KMS-11 (cell line): ENCODE results near the gene KLF11.

ENCODE experiments used
- H2AFZ ChIP-seq: fragments of 200-600 bp; sonication (generic); 2 replicates; pipeline ENCODE4 v1.6.1; 2016; ENCODE audit warnings: antibody characterized with exemption, mixed run types, low read depth
- H3K27ac ChIP-seq: fragments of 200-600 bp; sonication (generic); 2 replicates; pipeline ENCODE4 v1.6.1; 2016; ENCODE audit warnings: mild to moderate bottlenecking, mixed run types
- H3K27me3 ChIP-seq: fragments of 200-600 bp; sonication (generic); 2 replicates; pipeline ENCODE4 v1.6.1; 2017; ENCODE audit warnings: mild to moderate bottlenecking, low read depth, mixed run types, moderate library complexity; ENCODE audit not compliant: insufficient read depth
- H3K36me3 ChIP-seq: fragments of 200-600 bp; sonication (generic); 2 replicates; pipeline ENCODE4 v1.6.1; 2017; ENCODE audit warnings: mild to moderate bottlenecking, mixed run types; ENCODE audit not compliant: insufficient read depth
- H3K4me1 ChIP-seq: fragments of 200-600 bp; sonication (generic); 2 replicates; pipeline ENCODE4 v1.6.1; 2016; ENCODE audit warnings: mild to moderate bottlenecking, low read depth, mixed run types; ENCODE audit not compliant: poor library complexity, severe bottlenecking
- H3K4me2 ChIP-seq: fragments of 200-600 bp; sonication (generic); 2 replicates; pipeline ENCODE4 v1.7.0; 2016; ENCODE audit warnings: mild to moderate bottlenecking, mixed run types
- H3K4me3 ChIP-seq: fragments of 200-600 bp; sonication (generic); IDR thresholded peaks from 2 replicates; pipeline ENCODE4 v1.6.1; 2017; ENCODE audit warnings: low read depth, low read length, mixed read lengths; ENCODE audit not compliant: insufficient read depth
- H3K79me2 ChIP-seq: fragments of 200-600 bp; sonication (generic); 2 replicates; pipeline ENCODE4 v1.6.1; 2016; ENCODE audit warnings: low read depth, mixed run types; ENCODE audit not compliant: insufficient read depth
- H3K9ac ChIP-seq: fragments of 200-600 bp; sonication (generic); 2 replicates; pipeline ENCODE4 v1.6.1; 2016; ENCODE audit warnings: mild to moderate bottlenecking, mixed run types
- H4K20me1 ChIP-seq: fragments of 200-600 bp; sonication (generic); 2 replicates; pipeline ENCODE4 v1.6.1; 2016; ENCODE audit warnings: mild to moderate bottlenecking, mixed run types; ENCODE audit not compliant: insufficient read depth
- TF ChIP-seq, protein P1 (sequence below): fragments of 200-600 bp; sonication (generic); conservative IDR thresholded peaks from 2 replicates; pipeline ENCODE4 v1.6.1; 2017; ENCODE audit warnings: low read depth, mild to moderate bottlenecking, antibody characterized with exemption, low read length, moderate library complexity, mixed read lengths

KLF11 gene

DNA sequence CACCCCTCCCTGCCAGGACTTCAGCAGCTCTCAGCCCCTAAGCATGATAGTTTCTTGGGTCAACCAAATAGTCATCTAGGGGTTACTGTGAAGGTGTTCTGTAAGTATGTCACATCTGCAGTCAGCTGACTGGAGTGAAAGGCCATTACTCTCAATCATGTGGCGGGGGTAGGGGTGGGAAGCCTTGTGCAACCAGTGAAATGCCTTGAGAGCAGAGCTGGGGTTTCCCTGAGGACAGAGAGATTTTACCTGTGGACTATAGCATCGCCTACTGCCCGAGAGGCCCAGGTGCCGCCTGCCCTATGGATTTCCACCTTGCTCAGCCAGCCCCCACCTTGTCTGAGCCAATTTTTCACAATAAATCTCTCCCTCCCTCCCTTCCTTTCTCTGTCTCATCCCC is 20.9 kb upstream of the KLF11 start:
- no peaks in the 10 kb centered on the region for H3K79me2 ChIP-seq
- H2AFZ ChIP-seq, result no peak overlapping the region
- H3K4me1 ChIP-seq, result no peaks in the 10 kb centered on the region
- H3K27me3 ChIP-seq, result no peaks in the 10 kb centered on the region
- H4K20me1 ChIP-seq, result no peaks in the 10 kb centered on the region
- no peak overlapping the region for H3K9ac ChIP-seq
- H3K36me3 ChIP-seq, result no peaks in the 10 kb centered on the region
- TF ChIP-seq, protein P1, sequence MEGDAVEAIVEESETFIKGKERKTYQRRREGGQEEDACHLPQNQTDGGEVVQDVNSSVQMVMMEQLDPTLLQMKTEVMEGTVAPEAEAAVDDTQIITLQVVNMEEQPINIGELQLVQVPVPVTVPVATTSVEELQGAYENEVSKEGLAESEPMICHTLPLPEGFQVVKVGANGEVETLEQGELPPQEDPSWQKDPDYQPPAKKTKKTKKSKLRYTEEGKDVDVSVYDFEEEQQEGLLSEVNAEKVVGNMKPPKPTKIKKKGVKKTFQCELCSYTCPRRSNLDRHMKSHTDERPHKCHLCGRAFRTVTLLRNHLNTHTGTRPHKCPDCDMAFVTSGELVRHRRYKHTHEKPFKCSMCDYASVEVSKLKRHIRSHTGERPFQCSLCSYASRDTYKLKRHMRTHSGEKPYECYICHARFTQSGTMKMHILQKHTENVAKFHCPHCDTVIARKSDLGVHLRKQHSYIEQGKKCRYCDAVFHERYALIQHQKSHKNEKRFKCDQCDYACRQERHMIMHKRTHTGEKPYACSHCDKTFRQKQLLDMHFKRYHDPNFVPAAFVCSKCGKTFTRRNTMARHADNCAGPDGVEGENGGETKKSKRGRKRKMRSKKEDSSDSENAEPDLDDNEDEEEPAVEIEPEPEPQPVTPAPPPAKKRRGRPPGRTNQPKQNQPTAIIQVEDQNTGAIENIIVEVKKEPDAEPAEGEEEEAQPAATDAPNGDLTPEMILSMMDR, result no peak
- no peak overlapping the region for H3K27ac ChIP-seq
- no peak overlapping the region for H3K4me3 ChIP-seq
- H3K4me2 ChIP-seq, result no peak overlapping the region

DNA sequence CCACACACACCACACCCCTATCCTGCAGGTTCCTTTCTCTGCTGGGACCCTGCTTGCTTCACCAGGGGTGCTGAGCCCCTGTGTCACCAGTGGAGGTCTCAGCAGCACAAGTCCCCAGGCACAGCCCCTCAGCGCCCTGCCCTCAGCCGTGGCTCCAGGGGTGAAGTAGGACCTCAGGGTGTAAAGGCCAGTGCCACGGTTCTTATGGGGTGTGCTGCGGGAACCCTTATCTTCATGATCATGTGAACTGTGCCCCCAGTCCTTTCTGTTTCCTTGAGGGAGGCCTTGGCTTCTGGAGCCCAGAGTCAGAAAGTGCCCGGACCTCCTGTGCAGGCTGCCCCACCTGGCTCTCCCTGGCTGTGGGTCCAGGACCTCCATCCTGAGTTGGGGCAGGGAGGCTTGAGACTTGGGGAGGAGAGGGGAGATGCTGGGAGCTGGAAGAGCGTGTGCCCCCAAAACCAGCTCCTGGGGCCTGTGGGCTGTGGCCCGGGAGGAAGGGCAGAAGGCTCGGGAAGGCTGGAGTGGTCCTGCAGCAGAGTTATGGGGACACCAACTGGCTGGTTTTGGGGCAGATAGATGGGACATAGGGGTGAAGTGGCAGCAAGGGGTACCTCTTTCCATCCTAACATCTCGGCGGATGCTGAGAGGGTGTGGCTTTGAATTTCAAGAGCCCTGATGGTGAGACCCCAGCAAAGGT is 20.2 kb upstream of the KLF11 start:
- Histone ChIP-seq H3K4me2 (no peak overlapping the region), H3K9ac (no peak overlapping the region), H2AFZ (no peak overlapping the region), H3K27ac (no peak overlapping the region), H3K36me3 (no peaks in the 10 kb centered on the region), H3K27me3 (no peaks in the 10 kb centered on the region), H3K4me1 (no peaks in the 10 kb centered on the region), H4K20me1 (no peaks in the 10 kb centered on the region), H3K79me2 (no peaks in the 10 kb centered on the region), H3K4me3 (no peak overlapping the region)
- TF ChIP-seq, protein P1, result no peak

DNA sequence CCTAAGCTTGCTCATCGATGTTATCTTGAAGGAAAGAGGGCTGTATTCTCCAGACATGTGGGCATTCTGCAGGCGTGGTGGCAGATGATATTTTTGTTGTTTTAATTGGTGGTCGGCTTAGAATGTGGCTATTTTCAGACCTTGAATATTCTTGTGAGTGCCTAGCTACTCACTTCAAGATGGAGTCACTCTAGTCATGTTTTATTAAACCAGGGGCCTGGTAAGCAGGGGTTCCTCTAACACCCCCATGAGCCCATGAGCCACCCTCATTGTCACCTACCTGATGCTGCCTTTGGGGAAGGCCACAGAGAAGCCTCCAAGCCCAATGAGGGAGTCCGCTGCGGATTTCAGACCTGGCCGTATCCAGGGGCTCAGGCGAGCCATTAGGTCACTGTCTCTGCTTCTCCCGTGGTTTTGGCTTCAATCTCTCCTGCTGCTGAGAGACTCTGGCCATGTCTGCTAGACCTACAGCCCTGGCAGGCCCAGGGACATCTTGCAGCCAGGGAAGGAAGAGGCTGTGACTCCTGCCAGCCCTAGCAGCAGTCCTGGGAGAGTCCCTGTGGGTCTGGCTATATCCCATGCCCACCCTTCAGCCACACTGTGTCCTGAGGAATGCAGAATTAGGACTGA is 16.3 kb upstream of the KLF11 start:
- Histone ChIP-seq H4K20me1 (no peaks in the 10 kb centered on the region), H3K79me2 (no peaks in the 10 kb centered on the region), H3K27ac (no peak overlapping the region), H3K4me1 (no peaks in the 10 kb centered on the region), H3K36me3 (no peaks in the 10 kb centered on the region), H3K9ac (no peak overlapping the region), H3K27me3 (no peaks in the 10 kb centered on the region), H3K4me2 (no peak overlapping the region), H3K4me3 (no peak overlapping the region), H2AFZ (no peak overlapping the region)
- TF ChIP-seq, protein P1, result no peak

DNA sequence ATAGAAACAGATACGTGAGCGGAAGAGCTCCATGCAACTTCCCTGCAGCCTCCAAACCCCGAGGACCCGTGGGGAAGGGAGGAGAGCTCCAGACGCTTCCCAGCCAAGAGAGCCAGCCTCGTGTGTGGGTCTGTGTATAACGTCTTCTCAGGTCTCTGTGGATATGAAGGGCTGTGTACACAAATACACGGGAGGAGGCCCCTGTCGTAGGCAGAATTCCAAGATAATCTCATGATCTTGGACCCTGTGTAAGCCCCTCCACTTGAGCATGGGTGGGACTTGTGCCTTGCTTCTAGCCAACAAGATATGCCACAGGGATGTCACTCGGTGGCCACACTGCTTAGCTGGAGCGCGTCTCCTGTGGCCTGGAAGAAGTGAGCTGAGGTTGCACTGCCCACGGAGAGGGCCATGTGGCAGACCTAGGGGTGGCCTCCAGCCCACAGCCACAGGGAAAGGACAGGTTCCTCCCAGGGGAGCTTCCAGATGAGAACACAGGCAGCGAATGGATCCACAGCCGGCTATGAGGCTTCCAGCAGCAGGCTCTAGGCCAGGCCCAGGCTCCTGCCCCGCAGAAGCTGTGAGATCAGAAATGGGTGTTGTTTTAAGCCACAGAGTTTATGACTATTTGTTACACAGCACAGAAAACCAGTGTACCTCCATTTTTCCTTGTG is 15.6 kb upstream of the KLF11 start:
- H3K27ac ChIP-seq, result no peak overlapping the region
- TF ChIP-seq, protein P1, result no peak

More for the DNA sequence above, 15.6 kb upstream of the KLF11 start:
- H3K79me2 ChIP-seq, result no peaks in the 10 kb centered on the region
- H3K4me3 ChIP-seq, result no peak overlapping the region
- H3K4me2 ChIP-seq, result no peak overlapping the region
- no peaks in the 10 kb centered on the region for H3K36me3 ChIP-seq
- H3K4me1 ChIP-seq, result no peaks in the 10 kb centered on the region
- H3K9ac ChIP-seq, result no peak overlapping the region
- no peaks in the 10 kb centered on the region for H3K27me3 ChIP-seq
- no peak overlapping the region for H2AFZ ChIP-seq
- no peaks in the 10 kb centered on the region for H4K20me1 ChIP-seq
